HL-60 (cell line): ENCODE measurements around the gene EBF3.

Experiments used
- DNase-seq, 2 experiments: peaks; one replicate each; pipeline ENCODE4 v3.0.0-alpha.2; 2010 to 2020; ENCODE audit warnings: low read depth in 1 of 2, low spot score in 1 of 2
- H3K27ac ChIP-seq: fragments of 250-450 bp; sonication (Bioruptor Pico); replicated peaks from 2 replicates; pipeline ENCODE4 v1.5.1; 2020; ENCODE audit warnings: mild to moderate bottlenecking, moderate library complexity
- H3K27me3 ChIP-seq: fragments of 250-450 bp; sonication (Bioruptor Pico); 2 replicates; pipeline ENCODE4 v1.5.1; 2021; ENCODE audit warnings: mild to moderate bottlenecking, moderate library complexity; ENCODE audit not compliant: insufficient read depth, poor library complexity, severe bottlenecking
- H3K4me3 ChIP-seq: replicated peaks from 2 replicates; pipeline ENCODE4 v1.5.1; 2011; ENCODE audit warnings: mild to moderate bottlenecking, control low read depth, low read length; ENCODE audit not compliant: insufficient read depth
- GABPA ChIP-seq: IDR thresholded peaks from 2 replicates; pipeline ENCODE4 v1.6.1; 2012; ENCODE audit warnings: low read depth
- POLR2AphosphoS5 ChIP-seq: IDR thresholded peaks from 2 replicates; pipeline ENCODE4 v1.6.1; 2012; ENCODE audit warnings: low read depth
- SPI1 ChIP-seq: IDR thresholded peaks from 2 replicates; pipeline ENCODE4 v1.6.1; 2012; ENCODE audit warnings: low read depth, mild to moderate bottlenecking, borderline replicate concordance
- TF ChIP-seq, protein P1 (sequence below): IDR thresholded peaks from one replicate; pipeline ENCODE4 v1.5.1; 2011; ENCODE audit warnings: low read length, control low read depth, inconsistent platforms; ENCODE audit not compliant: insufficient read depth
- TF ChIP-seq, protein P2 (sequence below): IDR thresholded peaks from 2 replicates; pipeline ENCODE4 v1.6.1; 2012; ENCODE audit warnings: low read depth; ENCODE audit not compliant: insufficient replicate concordance

EBF3 gene

DNA sequence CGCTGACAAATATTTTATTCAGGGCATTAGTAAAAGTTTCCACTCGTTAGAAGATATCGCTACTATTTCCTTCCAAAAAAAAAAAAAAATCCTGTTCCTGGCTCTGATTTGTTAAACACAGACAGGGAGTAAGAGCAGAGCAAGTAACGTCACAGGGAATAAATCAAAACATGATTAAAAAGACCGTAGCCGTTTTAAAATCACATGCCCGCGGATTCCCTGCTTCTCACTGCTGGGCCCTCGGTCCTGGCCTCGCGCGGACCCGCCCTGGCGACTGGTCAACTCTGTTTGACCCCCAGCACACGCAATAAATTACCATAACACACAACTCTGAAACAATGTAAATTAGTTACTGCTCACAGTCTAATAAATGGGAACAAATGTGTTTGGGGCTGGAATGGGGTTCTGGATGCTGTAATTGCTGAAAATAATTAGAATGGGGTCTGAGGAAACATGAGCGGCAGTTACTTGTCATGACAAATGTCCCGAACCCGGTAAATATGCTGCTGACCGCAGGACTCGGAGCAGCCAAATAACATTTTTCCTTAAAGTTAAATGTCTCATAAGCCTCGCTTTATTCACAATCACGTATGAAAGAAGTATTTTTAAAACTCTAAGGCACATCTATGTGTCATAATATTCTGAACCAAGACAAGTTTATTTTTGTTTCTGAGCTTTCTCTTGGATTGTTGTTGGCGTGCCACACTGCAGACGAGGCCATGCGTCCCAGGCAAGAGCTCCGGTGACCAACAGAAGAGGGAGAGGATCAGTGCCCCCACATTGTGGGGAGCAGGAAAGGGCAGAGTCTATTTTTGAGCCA is 17.9 kb downstream of the EBF3 start:
- Histone ChIP-seq H3K27ac (no peak overlapping the region), H3K4me3 (no peak overlapping the region), H3K27me3 (no peaks in the 10 kb centered on the region)
- no peak for DNase-seq
- TF ChIP-seq, protein P1, sequence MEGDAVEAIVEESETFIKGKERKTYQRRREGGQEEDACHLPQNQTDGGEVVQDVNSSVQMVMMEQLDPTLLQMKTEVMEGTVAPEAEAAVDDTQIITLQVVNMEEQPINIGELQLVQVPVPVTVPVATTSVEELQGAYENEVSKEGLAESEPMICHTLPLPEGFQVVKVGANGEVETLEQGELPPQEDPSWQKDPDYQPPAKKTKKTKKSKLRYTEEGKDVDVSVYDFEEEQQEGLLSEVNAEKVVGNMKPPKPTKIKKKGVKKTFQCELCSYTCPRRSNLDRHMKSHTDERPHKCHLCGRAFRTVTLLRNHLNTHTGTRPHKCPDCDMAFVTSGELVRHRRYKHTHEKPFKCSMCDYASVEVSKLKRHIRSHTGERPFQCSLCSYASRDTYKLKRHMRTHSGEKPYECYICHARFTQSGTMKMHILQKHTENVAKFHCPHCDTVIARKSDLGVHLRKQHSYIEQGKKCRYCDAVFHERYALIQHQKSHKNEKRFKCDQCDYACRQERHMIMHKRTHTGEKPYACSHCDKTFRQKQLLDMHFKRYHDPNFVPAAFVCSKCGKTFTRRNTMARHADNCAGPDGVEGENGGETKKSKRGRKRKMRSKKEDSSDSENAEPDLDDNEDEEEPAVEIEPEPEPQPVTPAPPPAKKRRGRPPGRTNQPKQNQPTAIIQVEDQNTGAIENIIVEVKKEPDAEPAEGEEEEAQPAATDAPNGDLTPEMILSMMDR = no peak
- TF ChIP-seq GABPA (no peak), SPI1 (no peak), POLR2AphosphoS5 (no peak)
- TF ChIP-seq, protein P2, sequence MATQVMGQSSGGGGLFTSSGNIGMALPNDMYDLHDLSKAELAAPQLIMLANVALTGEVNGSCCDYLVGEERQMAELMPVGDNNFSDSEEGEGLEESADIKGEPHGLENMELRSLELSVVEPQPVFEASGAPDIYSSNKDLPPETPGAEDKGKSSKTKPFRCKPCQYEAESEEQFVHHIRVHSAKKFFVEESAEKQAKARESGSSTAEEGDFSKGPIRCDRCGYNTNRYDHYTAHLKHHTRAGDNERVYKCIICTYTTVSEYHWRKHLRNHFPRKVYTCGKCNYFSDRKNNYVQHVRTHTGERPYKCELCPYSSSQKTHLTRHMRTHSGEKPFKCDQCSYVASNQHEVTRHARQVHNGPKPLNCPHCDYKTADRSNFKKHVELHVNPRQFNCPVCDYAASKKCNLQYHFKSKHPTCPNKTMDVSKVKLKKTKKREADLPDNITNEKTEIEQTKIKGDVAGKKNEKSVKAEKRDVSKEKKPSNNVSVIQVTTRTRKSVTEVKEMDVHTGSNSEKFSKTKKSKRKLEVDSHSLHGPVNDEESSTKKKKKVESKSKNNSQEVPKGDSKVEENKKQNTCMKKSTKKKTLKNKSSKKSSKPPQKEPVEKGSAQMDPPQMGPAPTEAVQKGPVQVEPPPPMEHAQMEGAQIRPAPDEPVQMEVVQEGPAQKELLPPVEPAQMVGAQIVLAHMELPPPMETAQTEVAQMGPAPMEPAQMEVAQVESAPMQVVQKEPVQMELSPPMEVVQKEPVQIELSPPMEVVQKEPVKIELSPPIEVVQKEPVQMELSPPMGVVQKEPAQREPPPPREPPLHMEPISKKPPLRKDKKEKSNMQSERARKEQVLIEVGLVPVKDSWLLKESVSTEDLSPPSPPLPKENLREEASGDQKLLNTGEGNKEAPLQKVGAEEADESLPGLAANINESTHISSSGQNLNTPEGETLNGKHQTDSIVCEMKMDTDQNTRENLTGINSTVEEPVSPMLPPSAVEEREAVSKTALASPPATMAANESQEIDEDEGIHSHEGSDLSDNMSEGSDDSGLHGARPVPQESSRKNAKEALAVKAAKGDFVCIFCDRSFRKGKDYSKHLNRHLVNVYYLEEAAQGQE = no peak

DNA sequence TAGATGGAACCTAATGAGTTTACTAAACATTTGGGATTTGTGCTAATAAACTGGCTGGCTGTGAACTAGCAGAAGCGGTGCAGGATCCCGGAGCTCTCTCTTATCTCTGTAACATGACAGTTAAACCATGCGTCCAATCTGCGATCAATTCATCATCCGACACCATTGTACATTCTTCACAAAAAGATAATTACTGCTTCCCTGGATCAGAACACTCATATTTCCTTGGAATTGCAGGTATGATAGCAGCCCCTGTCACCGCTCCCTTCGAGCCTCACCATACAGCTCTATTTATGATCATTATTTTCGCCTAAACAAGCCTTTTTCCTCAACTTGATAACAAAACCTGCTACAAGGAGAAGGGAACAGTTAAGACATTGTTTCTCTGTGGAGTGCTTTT is 18.5 kb downstream of the EBF3 start:
- DNase-seq = no peak
- Histone ChIP-seq H3K27me3 (no peaks in the 10 kb centered on the region), H3K27ac (no peak overlapping the region), H3K4me3 (no peak overlapping the region)
- TF ChIP-seq POLR2AphosphoS5 (no peak), SPI1 (no peak), GABPA (no peak)
- TF ChIP-seq, protein P2 = no peak
- TF ChIP-seq, protein P1 = no peak

DNA sequence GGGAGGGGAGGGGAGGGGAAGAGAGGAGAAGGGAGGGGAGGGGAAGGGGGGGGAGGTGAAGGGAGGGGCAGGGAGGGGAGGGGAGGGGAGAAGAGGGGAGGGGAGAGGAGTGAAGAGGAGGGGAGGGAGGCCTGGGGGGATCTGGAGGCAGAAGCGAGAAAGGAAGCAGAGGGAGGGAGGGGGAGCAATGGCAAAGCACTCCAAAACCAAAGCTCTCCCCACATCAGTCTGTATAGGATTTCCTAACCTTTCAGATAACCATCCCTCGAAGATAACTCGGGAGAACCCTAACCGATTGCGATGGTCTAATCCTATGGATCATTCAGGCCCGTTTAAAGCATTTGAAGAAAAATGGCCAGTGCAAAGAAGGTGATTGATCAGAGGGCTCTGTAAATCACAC is 19.0 kb downstream of the EBF3 start:
- Histone ChIP-seq H3K27ac (no peak overlapping the region), H3K4me3 (no peak overlapping the region), H3K27me3 (no peaks in the 10 kb centered on the region)
- DNase-seq = no peak
- TF ChIP-seq POLR2AphosphoS5 (no peak), GABPA (no peak), SPI1 (no peak)
- TF ChIP-seq, protein P1 = no peak
- TF ChIP-seq, protein P2 = no peak
